ENCODE measurements around the gene BOD1L1. TPM values are rescaled to one million over a fixed set of nuclear protein-coding genes. Genes with fewer than 3 reads are reported as not detected.

BOD1L1 gene
- total RNA-seq, 3 donors from 2014 or later: 29.6 to 46.2 (median 39.3) TPM

DNA sequence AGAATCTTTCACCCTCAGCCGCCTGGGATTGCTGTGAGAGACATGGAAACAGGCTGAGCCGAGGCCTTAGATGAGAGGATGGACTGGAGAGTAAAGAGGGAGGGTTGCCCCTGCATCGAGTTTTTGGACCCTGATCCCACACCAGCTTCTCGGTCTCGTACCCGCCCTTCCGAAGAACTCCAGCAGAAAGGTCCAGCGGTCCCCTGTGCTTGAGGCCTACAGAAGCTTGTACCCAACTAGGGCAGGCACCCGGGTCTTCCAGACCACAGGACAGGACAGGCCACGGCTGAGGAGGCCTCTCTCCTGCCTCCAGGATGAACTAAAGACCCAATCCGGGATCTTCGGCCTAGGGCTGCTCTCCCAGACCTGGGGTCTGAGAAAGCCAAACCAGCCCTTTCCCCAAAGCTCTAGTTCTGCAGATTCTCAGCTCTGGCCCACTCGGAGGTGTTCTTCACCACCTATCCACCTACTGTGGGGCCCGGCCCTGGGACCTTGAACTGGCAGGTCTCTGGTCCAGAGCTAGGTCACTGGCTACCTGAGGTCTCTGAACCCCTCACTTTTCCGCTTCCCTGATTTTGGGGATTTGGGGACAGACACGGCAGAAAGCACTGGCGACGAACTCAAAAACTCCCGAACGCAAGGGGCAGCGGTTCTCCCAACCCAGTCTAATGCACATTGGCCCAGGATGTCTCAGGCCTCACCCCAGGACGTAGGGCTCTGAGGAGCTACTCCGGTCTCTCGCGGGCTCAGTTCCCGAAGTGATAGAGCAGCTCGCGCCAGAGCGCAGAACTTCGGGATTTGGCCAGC lies 84.3 kb downstream of the BOD1L1 start:
- DNase-seq (no peak), ATAC-seq (no peak)
- TF ChIP-seq CTCF (IDR thresholded peaks at IDR 0.05): no peak
- H3K4me1 ChIP-seq (ENCODE audit: low read depth): peaks cover 25% of the 10 kb centered on the region
- intact Hi-C loops (cut with DNase I, micrococcal nuclease): no loop called here
- no peak overlapping the region for H3K4me3 ChIP-seq
- H3K9me3 ChIP-seq: no peaks in the 10 kb centered on the region
- no peaks in the 10 kb centered on the region for H3K36me3 ChIP-seq (ENCODE audit: low read depth)

DNA sequence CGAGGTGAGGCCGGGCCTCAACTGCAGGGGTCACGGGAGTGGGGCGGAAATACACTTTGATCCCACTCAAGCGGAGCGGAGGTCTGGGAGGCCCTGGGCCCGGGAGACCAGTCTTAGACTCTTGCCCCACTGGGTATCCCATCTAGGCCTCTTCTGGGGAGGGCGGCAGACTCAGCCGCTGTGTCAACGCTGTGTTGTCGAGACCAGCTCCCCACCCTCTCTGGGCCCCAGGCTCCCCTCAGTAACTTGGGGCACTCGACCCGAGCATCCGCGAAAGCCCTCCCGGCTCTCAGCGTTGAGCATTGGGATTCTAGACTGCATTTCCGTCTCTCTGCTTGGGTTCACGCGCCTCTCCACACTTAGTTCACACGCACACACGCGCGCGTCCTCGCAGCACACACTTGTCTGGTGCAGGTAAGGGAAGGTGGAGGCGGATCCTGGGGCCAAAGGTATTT lies 84.9 kb downstream of the BOD1L1 start:
- H3K9me3 ChIP-seq: no peaks in the 10 kb centered on the region
- TF ChIP-seq CTCF (IDR thresholded peaks at IDR 0.05): no peak
- ATAC-seq (no peak), DNase-seq (no peak)
- no peaks in the 10 kb centered on the region for H3K36me3 ChIP-seq (ENCODE audit: low read depth)
- H3K4me1 ChIP-seq (ENCODE audit: low read depth): peaks cover 22% of the 10 kb centered on the region
- intact Hi-C loops (cut with DNase I, micrococcal nuclease): no loop called here
- H3K4me3 ChIP-seq: no peak overlapping the region

DNA sequence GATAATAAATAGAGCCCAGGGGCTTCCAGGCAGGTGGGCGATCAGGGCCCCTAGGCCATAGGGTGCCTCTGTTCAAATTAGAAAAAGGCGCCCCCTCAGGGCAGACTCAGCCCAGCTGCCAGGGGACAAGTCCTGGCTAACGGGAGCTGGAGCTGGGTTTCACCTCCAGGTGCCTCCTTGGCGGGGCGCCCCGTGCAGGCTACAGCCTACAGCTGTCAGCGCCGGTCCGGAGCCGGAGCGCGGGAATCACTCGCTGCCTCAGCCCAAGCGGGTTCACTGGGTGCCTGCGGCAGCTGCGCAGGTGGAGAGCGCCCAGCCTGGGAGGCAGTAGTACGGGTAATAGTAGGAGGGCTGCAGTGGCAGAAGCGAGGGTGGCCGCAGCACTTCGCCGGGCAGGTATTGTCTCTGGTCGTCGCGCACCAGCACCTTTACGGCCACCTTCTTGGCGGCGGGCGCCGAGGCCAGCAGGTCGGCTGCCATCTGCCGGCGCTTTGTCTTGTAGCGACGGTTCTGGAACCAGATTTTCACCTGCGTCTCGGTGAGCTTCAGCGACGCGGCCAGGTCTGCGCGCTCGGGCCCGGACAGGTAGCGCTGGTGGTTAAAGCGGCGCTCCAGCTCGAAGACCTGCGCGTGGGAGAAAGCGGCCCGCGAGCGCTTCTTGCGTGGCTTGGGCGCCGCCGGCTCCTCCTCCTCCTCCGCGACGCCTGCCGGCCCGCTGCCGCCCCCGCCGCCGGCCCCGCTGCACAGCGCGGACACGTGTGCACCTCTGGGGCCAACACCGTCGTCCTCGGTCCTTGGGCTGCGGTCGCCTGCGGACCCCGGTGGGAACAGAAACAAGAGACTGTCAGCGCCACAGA lies 85.6 kb downstream of the BOD1L1 start:
- Histone ChIP-seq H3K4me3 (no peak overlapping the region), H3K9me3 (no peaks in the 10 kb centered on the region), H3K36me3 (ENCODE audit: low read depth) (no peaks in the 10 kb centered on the region), H3K4me1 (ENCODE audit: low read depth) (peaks cover 16% of the 10 kb centered on the region)
- intact Hi-C loops (cut with DNase I, micrococcal nuclease): no loop called here
- ATAC-seq: peak; percentile 56
- DNase-seq: peak in 2 of 3 donors; percentile 76
- TF ChIP-seq CTCF (IDR thresholded peaks at IDR 0.05): no peak

DNA sequence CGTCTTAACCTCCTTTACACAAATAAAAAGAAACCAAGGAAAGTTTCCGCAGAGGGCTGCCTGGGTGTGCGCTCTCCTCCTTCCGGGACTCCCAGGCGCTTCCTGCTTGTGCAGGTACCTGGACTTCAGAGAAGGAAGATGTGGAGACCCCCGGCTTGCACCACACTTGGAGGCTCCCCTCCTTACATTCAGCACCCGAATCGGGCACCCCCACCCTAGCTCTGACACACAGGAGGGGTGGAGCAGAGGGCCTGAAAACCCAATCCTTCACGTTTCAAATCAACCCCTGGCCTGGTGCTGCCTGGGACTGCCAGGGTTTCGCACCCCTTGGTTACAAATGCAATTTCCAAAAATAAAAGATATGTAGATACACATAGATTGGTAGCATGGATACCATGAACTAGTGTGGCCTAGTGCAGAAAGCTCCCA lies 86.3 kb downstream of the BOD1L1 start:
- no peak for TF ChIP-seq CTCF (IDR thresholded peaks at IDR 0.05)
- Histone ChIP-seq H3K36me3 (ENCODE audit: low read depth) (no peaks in the 10 kb centered on the region), H3K4me3 (no peak overlapping the region), H3K4me1 (ENCODE audit: low read depth) (peaks cover 15% of the 10 kb centered on the region), H3K9me3 (no peaks in the 10 kb centered on the region)
- intact Hi-C loops (cut with DNase I, micrococcal nuclease): no loop called here
- ATAC-seq (no peak), DNase-seq (no peak)

- intact Hi-C loops (cut with DNase I, micrococcal nuclease): no loop called here
- H3K9me3 ChIP-seq: no peaks in the 10 kb centered on the region
- H3K4me1 ChIP-seq (ENCODE audit: low read depth): peaks cover 15% of the 10 kb centered on the region
- H3K4me3 ChIP-seq: no peak overlapping the region
- no peak for TF ChIP-seq CTCF (IDR thresholded peaks at IDR 0.05)
- DNase-seq (no peak), ATAC-seq (no peak)
- no peaks in the 10 kb centered on the region for H3K36me3 ChIP-seq (ENCODE audit: low read depth)
Observed at GRCh38 chr4:13540446-13541175, 86.9 kb downstream of the BOD1L1 start.
